Keratinocyte (primary cell): ENCODE data around the gene SORD. TPM values are rescaled to one million over a fixed set of nuclear protein-coding genes. Genes with fewer than 3 reads are reported as not detected.
"Not testable (repeated sequence)": the region's sequence is repeated elsewhere in the genome, so short reads cannot be mapped to it uniquely, and the experiment has no call there.

Experiments
- DNase-seq: peaks from one replicate; pipeline ENCODE4 v3.0.0-alpha.2; 2011; ENCODE audit warnings: low read depth, missing footprints, low spot score
- FAIRE-seq: peaks from 2 replicates; lab custom pipeline; 2011; peaks lifted over from hg19 to GRCh38; lab: Jason Lieb, UNC
- H2AFZ ChIP-seq: 2 replicates; pipeline ENCODE4 v1.6.0; 2012; ENCODE audit warnings: low read length, control low read depth, inconsistent platforms; ENCODE audit not compliant: control insufficient read depth
- H3K27ac ChIP-seq: 2 replicates; pipeline ENCODE4 v1.5.1; 2011; ENCODE audit warnings: low read length; ENCODE audit not compliant: control insufficient read depth, insufficient read depth
- H3K27me3 ChIP-seq: 3 replicates; pipeline ENCODE4 v1.6.0; 2011; ENCODE audit warnings: low read length; ENCODE audit not compliant: control insufficient read depth, insufficient read depth; ENCODE audit errors: extremely low read depth
- H3K36me3 ChIP-seq, 2 experiments: 2 replicates in 1 of 2; 3 replicates in 1 of 2; pipeline ENCODE4 v1.5.1; 2011; ENCODE audit warnings: low read length in 2 of 2, mild to moderate bottlenecking in 1 of 2; ENCODE audit not compliant: control insufficient read depth in 2 of 2, insufficient read depth in 2 of 2; ENCODE audit errors: extremely low read depth in 1 of 2
- H3K4me1 ChIP-seq: 3 replicates; pipeline ENCODE4 v1.5.1; 2011; ENCODE audit warnings: low read length; ENCODE audit not compliant: control insufficient read depth, insufficient read depth; ENCODE audit errors: extremely low read depth
- H3K4me2 ChIP-seq: 3 replicates; pipeline ENCODE4 v1.6.0; 2011; ENCODE audit warnings: low read depth, low read length; ENCODE audit not compliant: control insufficient read depth, insufficient read depth; ENCODE audit errors: extremely low read depth
- H3K4me3 ChIP-seq, 3 experiments: fragments of 200-600 bp in 1 of 3; sonication (generic) in 1 of 3; 2 replicates in 2 of 3; 3 replicates in 1 of 3; pipeline ENCODE4 v1.5.1; 2011 to 2016; ENCODE audit warnings: low read length in 3 of 3, mild to moderate bottlenecking in 3 of 3, control low read depth in 2 of 3, inconsistent platforms in 1 of 3, low read depth in 1 of 3, mixed read lengths in 1 of 3, mixed run types in 1 of 3, moderate library complexity in 1 of 3; ENCODE audit not compliant: control insufficient read depth in 2 of 3, insufficient read depth in 2 of 3; ENCODE audit errors: extremely low read depth in 1 of 3
- H3K79me2 ChIP-seq: 2 replicates; pipeline ENCODE4 v1.6.0; 2012; ENCODE audit warnings: low read length; ENCODE audit not compliant: control insufficient read depth, insufficient read depth
- H3K9ac ChIP-seq: 3 replicates; pipeline ENCODE4 v1.6.0; 2011; ENCODE audit warnings: low read length; ENCODE audit not compliant: control insufficient read depth, insufficient read depth; ENCODE audit errors: extremely low read depth
- H3K9me1 ChIP-seq: 3 replicates; pipeline ENCODE4 v1.6.0; 2011; ENCODE audit warnings: low read length; ENCODE audit not compliant: control insufficient read depth, insufficient read depth; ENCODE audit errors: extremely low read depth
- H3K9me3 ChIP-seq: 2 replicates; pipeline ENCODE4 v1.5.1; 2012; ENCODE audit warnings: low read depth, low read length; ENCODE audit not compliant: control insufficient read depth
- H4K20me1 ChIP-seq: 3 replicates; pipeline ENCODE4 v1.6.0; 2011; ENCODE audit warnings: low read length; ENCODE audit not compliant: control insufficient read depth, insufficient read depth; ENCODE audit errors: extremely low read depth
- dilution Hi-C: fragments of 300-500 bp; cut with MboI; formaldehyde crosslinking; loops from one replicate; pipeline ENCODE4 v1.7.0; 2020; ENCODE audit warnings: low sequenced_read_pairs; ENCODE audit not compliant: extremely low pct_ligation_motif_present
- polyA plus RNA-seq, 5 experiments: library from polyadenylated mRNA; depleted of rRNA in 3 of 5; stranded (reverse) in 3 of 5; stranded (forward) in 1 of 5; unstranded in 1 of 5; fragments of >200 nt; gene quantifications; 1 replicate in 1 of 5; 2 replicates in 3 of 5; 3 replicates in 1 of 5; pipeline versions ENCODE4 v1.2.1 to v1.2.3, GENCODE V29; 2011 to 2012; ENCODE audit warnings: missing spikeins in 2 of 5, low read depth in 1 of 5, low replicate concordance in 1 of 5
- TF ChIP-seq, protein P1 (sequence below), 3 experiments: IDR thresholded peaks in 1 of 3; conservative IDR thresholded peaks in 1 of 3; optimal IDR thresholded peaks in 1 of 3; 2 replicates in 2 of 3; 3 replicates in 1 of 3; pipeline versions ENCODE3 to v1.5.1; 2011; ENCODE audit warnings: low read length in 3 of 3, mild to moderate bottlenecking in 3 of 3, moderate library complexity in 2 of 3, control low read depth in 1 of 3, inconsistent platforms in 1 of 3; ENCODE audit not compliant: insufficient read depth in 2 of 3; ENCODE audit errors: extremely low read depth in 1 of 3

SORD gene
- polyA plus RNA-seq, 1 donor (not counting 4 experiments of a cell fraction or from before 2014, with no cell fraction given): 46.7 TPM

DNA sequence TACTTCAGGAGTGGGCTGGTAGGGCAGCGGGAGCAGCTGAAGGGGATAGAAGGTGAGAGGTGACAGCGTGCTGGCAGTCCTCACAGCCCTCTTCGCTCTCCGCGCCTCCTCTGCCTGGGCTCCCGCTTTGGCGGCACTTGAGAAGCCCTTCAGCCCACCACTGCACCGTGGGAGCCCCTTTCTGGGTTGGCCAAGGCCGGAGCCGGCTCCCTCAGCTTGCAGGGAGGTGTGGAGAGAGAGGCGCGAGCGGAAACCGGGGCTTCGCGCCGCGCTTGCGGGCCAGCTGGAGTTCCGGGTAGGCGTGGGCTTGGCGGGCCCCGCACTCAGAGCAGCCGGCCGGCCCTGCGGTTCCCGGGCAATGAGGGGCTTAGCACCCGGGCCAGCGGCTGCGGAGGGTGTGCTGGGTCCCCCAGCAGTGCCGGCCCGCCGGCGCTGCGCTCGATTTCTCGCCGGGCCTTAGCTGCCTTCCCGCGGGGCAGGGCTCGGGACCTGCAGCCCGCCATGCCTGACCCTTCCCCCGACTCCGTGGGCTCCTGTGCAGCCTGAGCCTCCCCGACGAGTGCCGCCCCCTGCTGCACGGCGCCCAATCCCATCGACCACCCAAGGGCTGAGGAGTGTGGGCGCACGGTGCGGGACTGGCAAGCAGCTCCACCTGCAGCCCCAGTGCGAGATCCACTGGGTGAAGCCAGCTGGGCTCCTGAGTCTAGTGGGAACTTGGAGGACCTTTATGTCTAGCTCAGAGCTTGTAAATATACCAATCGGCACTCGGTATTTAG, 11.8 kb downstream of the SORD start:
- FAIRE-seq: not testable (repeated sequence)

GRCh38 chr15:45036812-45037781, 14.1 kb downstream of the SORD start:
- not testable (repeated sequence) for DNase-seq

More for the DNA sequence above, 11.8 kb downstream of the SORD start:
- H3K9ac ChIP-seq, H3K27me3 ChIP-seq, dilution Hi-C loops, H3K36me3 ChIP-seq, DNase-seq, H3K27ac ChIP-seq, H3K4me2 ChIP-seq, H3K4me1 ChIP-seq, H3K79me2 ChIP-seq, H3K9me1 ChIP-seq, H2AFZ ChIP-seq, H3K4me3 ChIP-seq, H3K9me3 ChIP-seq, H4K20me1 ChIP-seq: not testable (repeated sequence)

More at GRCh38 chr15:45036812-45037781, 14.1 kb downstream of the SORD start:
- dilution Hi-C loops, FAIRE-seq, H4K20me1 ChIP-seq, H3K36me3 ChIP-seq, H3K9me1 ChIP-seq, H2AFZ ChIP-seq, H3K79me2 ChIP-seq, H3K27ac ChIP-seq, H3K9ac ChIP-seq, H3K9me3 ChIP-seq, H3K4me1 ChIP-seq, H3K27me3 ChIP-seq, H3K4me3 ChIP-seq, H3K4me2 ChIP-seq: not testable (repeated sequence)
- TF ChIP-seq, protein P1, sequence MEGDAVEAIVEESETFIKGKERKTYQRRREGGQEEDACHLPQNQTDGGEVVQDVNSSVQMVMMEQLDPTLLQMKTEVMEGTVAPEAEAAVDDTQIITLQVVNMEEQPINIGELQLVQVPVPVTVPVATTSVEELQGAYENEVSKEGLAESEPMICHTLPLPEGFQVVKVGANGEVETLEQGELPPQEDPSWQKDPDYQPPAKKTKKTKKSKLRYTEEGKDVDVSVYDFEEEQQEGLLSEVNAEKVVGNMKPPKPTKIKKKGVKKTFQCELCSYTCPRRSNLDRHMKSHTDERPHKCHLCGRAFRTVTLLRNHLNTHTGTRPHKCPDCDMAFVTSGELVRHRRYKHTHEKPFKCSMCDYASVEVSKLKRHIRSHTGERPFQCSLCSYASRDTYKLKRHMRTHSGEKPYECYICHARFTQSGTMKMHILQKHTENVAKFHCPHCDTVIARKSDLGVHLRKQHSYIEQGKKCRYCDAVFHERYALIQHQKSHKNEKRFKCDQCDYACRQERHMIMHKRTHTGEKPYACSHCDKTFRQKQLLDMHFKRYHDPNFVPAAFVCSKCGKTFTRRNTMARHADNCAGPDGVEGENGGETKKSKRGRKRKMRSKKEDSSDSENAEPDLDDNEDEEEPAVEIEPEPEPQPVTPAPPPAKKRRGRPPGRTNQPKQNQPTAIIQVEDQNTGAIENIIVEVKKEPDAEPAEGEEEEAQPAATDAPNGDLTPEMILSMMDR (optimal IDR thresholded peaks at IDR 0.05 in 1 of 3, IDR thresholded peaks at IDR 0.05 in 1 of 3, conservative IDR thresholded peaks at IDR 0.05 in 1 of 3; ENCODE audit: extremely low read depth in 1 of 3, insufficient read depth in 2 of 3, low read length in 3 of 3): peak; percentile 72 to 93 (median 89)
